PC-3 (cell line): ENCODE measurements around the gene MACROD2. TPM values are rescaled to one million over a fixed set of nuclear protein-coding genes. Genes with fewer than 3 reads are reported as not detected.

ENCODE experiments used
- ATAC-seq: fragments of 200-7000 bp; cut with Tn5 transposase; 2 replicates; pipeline ENCODE4 v1.9.1; 2020; ENCODE audit warnings: mild to moderate bottlenecking, moderate library complexity
- BruUV-seq: library from RNA; stranded (reverse); fragments of 400-500 nt; replicated peaks from 2 replicates; lab custom pipeline; 2021; lab: Mats Ljungman, UMichigan
- CTCF ChIA-PET: fragments of 300-600 bp; sonication (Branson Sonifier 250); formaldehyde crosslinking; loops from one replicate; lab custom pipeline; 2022; ENCODE audit warnings: antibody characterized with exemption; lab: Charles Lee
- POLR2A ChIA-PET: fragments of 300-600 bp; sonication (Branson Sonifier 250); formaldehyde crosslinking; loops from one replicate; lab custom pipeline; 2022; ENCODE audit warnings: antibody characterized with exemption; ENCODE audit not compliant: unreplicated experiment; lab: Charles Lee
- DNase-seq: peaks from one replicate; pipeline ENCODE4 v3.0.0-alpha.2; 2015
- H2AFZ ChIP-seq: fragments of 300-600 bp; sonication (generic); 2 replicates; pipeline ENCODE4 v1.6.0; 2016; ENCODE audit warnings: antibody characterized with exemption, low read length
- H3F3A ChIP-seq: fragments of 300-600 bp; sonication (generic); one replicate; pipeline ENCODE4 v1.6.0; 2017; ENCODE audit warnings: antibody characterized with exemption, low read length, control low read depth, mild to moderate bottlenecking; ENCODE audit not compliant: unreplicated experiment
- H3K27ac ChIP-seq: fragments of 300-600 bp; sonication (generic); 2 replicates; pipeline ENCODE4 v1.5.1; 2016; ENCODE audit warnings: mild to moderate bottlenecking, low read length
- H3K27me3 ChIP-seq: fragments of 300-600 bp; sonication (generic); 2 replicates; pipeline ENCODE4 v1.6.1; 2016; ENCODE audit warnings: low read length, mixed read lengths
- H3K36me3 ChIP-seq: fragments of 300-600 bp; sonication (generic); 2 replicates; pipeline ENCODE4 v1.6.1; 2016; ENCODE audit warnings: low read depth, mixed run types, low read length, mixed read lengths
- H3K4me1 ChIP-seq: fragments of 300-600 bp; sonication (generic); 2 replicates; pipeline ENCODE4 v1.5.1; 2016; ENCODE audit warnings: low read length; ENCODE audit not compliant: insufficient read depth
- H3K4me2 ChIP-seq: fragments of 300-600 bp; sonication (generic); 2 replicates; pipeline ENCODE4 v1.6.0; 2016; ENCODE audit warnings: low read length
- H3K4me3 ChIP-seq: fragments of 300-600 bp; sonication (generic); 2 replicates; pipeline ENCODE4 v1.5.1; 2016; ENCODE audit warnings: mild to moderate bottlenecking, low read length, mixed read lengths
- H3K79me2 ChIP-seq: fragments of 300-600 bp; sonication (generic); 2 replicates; pipeline ENCODE4 v1.6.1; 2017; ENCODE audit warnings: low read length, mixed read lengths
- H3K9ac ChIP-seq: fragments of 300-600 bp; sonication (generic); 2 replicates; pipeline ENCODE4 v1.6.0; 2016; ENCODE audit warnings: mild to moderate bottlenecking, low read length
- H3K9me2 ChIP-seq: fragments of 300-600 bp; sonication (generic); replicated peaks from 2 replicates; pipeline ENCODE4 v1.6.1; 2016; ENCODE audit warnings: mixed run types, low read length, mixed read lengths
- H3K9me3 ChIP-seq: fragments of 300-600 bp; sonication (generic); 2 replicates; pipeline ENCODE4 v1.6.1; 2016; ENCODE audit warnings: low read length, mixed read lengths
- H4K20me1 ChIP-seq: fragments of 300-600 bp; sonication (generic); 2 replicates; pipeline ENCODE4 v1.6.1; 2016; ENCODE audit warnings: low read length, mixed read lengths
- EZH2 ChIP-seq: fragments of 300-600 bp; sonication (generic); IDR thresholded peaks from one replicate; pipeline ENCODE4 v1.6.1; 2017; ENCODE audit warnings: antibody characterized with exemption, mild to moderate bottlenecking, low read length; ENCODE audit not compliant: unreplicated experiment
- EZH2phosphoT487 ChIP-seq: fragments of 300-600 bp; sonication (generic); IDR thresholded peaks from 2 replicates; pipeline ENCODE4 v1.6.1; 2018; ENCODE audit warnings: mild to moderate bottlenecking, antibody characterized with exemption, low read length, borderline replicate concordance
- intact Hi-C: fragments of 100-400 bp; cut with micrococcal nuclease; formaldehyde crosslinking; loops from 2 replicates; pipeline ENCODE4 v1.9.0; 2023
- total RNA-seq: library from RNA; depleted of rRNA; stranded (reverse); fragments of >200 nt; gene quantifications from 2 replicates; pipeline ENCODE4 v1.2.3, GENCODE V29; 2014
- TF ChIP-seq, protein P1 (sequence below): fragments of 300-600 bp; sonication (generic); conservative IDR thresholded peaks from 2 replicates; pipeline ENCODE4 v1.5.1; 2017; ENCODE audit warnings: antibody characterized with exemption, low read depth, mild to moderate bottlenecking, low read length

Gene MACROD2
- total RNA-seq, 1 experiment from 2014 or later, result 3.1 TPM

DNA sequence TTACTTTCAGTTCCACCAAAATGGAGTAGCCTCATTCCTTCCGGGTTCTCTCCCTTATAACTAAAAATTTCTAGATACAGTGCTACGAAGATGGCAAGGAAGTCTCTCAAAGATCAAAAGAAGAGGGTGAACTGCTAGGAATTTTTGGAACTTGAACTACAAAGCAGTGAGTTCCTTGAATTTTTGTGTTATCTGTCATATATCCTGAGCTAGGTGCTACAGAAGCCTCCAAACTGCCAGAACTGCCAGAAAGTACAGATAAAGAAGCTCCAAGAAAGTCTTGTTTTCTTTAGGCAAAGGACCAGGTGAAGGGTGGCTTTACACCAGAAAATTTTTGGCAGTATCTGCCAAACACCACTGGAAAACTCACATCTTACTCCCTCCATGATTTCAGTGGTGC lies 560.9 kb downstream of the MACROD2 start:
- no peaks in the 10 kb centered on the region for H3K79me2 ChIP-seq
- no peak overlapping the region for H3K4me2 ChIP-seq
- no peaks in the 10 kb centered on the region for H4K20me1 ChIP-seq
- H3K27ac ChIP-seq, result no peak overlapping the region
- intact Hi-C loops, result no loop called here
- BruUV-seq, result no TSS peak
- POLR2A ChIA-PET, result no interaction called here
- H3K4me1 ChIP-seq, result no peaks in the 10 kb centered on the region
- no peak overlapping the region for H3K9ac ChIP-seq
- no peaks in the 10 kb centered on the region for H3K9me2 ChIP-seq
- TF ChIP-seq EZH2phosphoT487 (no peak), EZH2 (no peak)
- TF ChIP-seq, protein P1, sequence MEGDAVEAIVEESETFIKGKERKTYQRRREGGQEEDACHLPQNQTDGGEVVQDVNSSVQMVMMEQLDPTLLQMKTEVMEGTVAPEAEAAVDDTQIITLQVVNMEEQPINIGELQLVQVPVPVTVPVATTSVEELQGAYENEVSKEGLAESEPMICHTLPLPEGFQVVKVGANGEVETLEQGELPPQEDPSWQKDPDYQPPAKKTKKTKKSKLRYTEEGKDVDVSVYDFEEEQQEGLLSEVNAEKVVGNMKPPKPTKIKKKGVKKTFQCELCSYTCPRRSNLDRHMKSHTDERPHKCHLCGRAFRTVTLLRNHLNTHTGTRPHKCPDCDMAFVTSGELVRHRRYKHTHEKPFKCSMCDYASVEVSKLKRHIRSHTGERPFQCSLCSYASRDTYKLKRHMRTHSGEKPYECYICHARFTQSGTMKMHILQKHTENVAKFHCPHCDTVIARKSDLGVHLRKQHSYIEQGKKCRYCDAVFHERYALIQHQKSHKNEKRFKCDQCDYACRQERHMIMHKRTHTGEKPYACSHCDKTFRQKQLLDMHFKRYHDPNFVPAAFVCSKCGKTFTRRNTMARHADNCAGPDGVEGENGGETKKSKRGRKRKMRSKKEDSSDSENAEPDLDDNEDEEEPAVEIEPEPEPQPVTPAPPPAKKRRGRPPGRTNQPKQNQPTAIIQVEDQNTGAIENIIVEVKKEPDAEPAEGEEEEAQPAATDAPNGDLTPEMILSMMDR, result no peak
- H3K36me3 ChIP-seq, result no peaks in the 10 kb centered on the region
- no peak overlapping the region for H2AFZ ChIP-seq
- ATAC-seq (no peak), DNase-seq (no peak)
- CTCF ChIA-PET, result no interaction called here
- no peak overlapping the region for H3K4me3 ChIP-seq
- no peaks in the 10 kb centered on the region for H3K27me3 ChIP-seq
- H3F3A ChIP-seq, result no peaks in the 10 kb centered on the region
- no peaks in the 10 kb centered on the region for H3K9me3 ChIP-seq

DNA sequence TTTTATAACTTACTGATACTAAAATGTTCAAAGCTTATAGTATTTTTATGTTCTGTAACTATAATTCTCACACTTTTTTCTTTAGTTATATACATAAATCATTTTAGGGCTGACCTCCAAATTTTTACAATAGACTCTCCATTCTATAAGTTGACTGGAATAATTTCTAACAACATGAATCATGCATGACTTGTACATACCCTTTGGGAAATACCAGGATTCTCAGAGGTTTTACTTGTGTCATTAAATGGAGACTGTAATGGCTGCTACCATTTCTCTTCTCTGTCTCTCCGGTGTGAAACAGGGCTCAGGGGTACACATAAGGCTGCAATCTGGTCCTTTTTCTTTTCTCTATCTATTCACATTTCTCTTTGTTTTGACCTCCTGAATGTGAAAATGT lies 564.3 kb downstream of the MACROD2 start:
- H3K4me1 ChIP-seq, result no peaks in the 10 kb centered on the region
- 0 out of 2 replicates have a peak overlapping the region, but pooled peaks have one; percentile 24 for H2AFZ ChIP-seq
- H3K4me3 ChIP-seq, result no peak overlapping the region
- H3K9ac ChIP-seq, result no peak overlapping the region
- H3K79me2 ChIP-seq, result no peaks in the 10 kb centered on the region
- no peaks in the 10 kb centered on the region for H3K9me2 ChIP-seq
- H3F3A ChIP-seq, result no peaks in the 10 kb centered on the region
- no peaks in the 10 kb centered on the region for H3K36me3 ChIP-seq
- H3K9me3 ChIP-seq, result no peaks in the 10 kb centered on the region
- no peaks in the 10 kb centered on the region for H3K27me3 ChIP-seq
- intact Hi-C loops, result no loop called here
- ChIA-PET POLR2A (no interaction called here), CTCF (no interaction called here)
- no peak overlapping the region for H3K4me2 ChIP-seq
- H3K27ac ChIP-seq, result no peak overlapping the region
- TF ChIP-seq EZH2phosphoT487, result no peak
- TF ChIP-seq, protein P1, result no peak
- DNase-seq, result peak; percentile 13
- H4K20me1 ChIP-seq, result no peaks in the 10 kb centered on the region
- ATAC-seq, result no peak
- no TSS peak for BruUV-seq

DNA sequence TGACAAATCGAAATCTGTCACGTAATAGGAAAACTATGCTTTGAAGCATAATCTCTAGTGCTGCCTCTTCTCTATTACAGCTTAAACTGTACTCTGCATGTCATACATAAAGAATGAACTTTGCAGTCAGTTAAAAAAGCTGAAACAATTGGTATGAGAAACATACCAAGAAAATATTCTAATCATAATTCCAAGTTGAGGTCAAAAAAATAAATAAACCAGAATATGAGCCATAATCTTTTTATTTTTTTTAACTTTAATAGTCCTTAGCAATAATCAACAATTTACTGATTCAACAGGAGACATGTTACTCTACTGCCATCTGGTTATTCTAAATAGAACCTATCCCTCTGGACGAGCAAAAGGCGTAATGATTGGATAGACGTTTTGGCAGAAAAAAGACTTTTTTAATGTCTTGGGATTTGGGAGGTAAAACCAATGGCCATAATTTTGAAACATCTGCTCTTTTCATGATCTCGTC lies 566.5 kb downstream of the MACROD2 start:
- H3K79me2 ChIP-seq, result no peaks in the 10 kb centered on the region
- DNase-seq (no peak), ATAC-seq (no peak)
- ChIA-PET CTCF (no interaction called here), POLR2A (no interaction called here)
- no peaks in the 10 kb centered on the region for H3K36me3 ChIP-seq
- no peaks in the 10 kb centered on the region for H3K27me3 ChIP-seq
- BruUV-seq, result no TSS peak
- H3F3A ChIP-seq, result no peaks in the 10 kb centered on the region
- TF ChIP-seq, protein P1, result peak; percentile 22; the same call in 1 of the 2 replicates
- TF ChIP-seq EZH2phosphoT487, result no peak
- no peaks in the 10 kb centered on the region for H3K9me3 ChIP-seq
- H4K20me1 ChIP-seq, result no peaks in the 10 kb centered on the region
- no peak overlapping the region for H3K4me3 ChIP-seq
- H2AFZ ChIP-seq, result no peak overlapping the region
- no peaks in the 10 kb centered on the region for H3K4me1 ChIP-seq
- no peak overlapping the region for H3K27ac ChIP-seq
- H3K9ac ChIP-seq, result no peak overlapping the region
- intact Hi-C loops, result loop anchor here (1.0 kb wide), 1 partner anchor 224 kb away; the partner anchor contains the start of gene FLRT3
- no peak overlapping the region for H3K4me2 ChIP-seq
- H3K9me2 ChIP-seq, result no peaks in the 10 kb centered on the region
